SK-N-MC (cell line): ENCODE results near the gene INPP4B.

Experiments
- EZH2 ChIP-seq: fragments of 200-600 bp; sonication (generic); IDR thresholded peaks from one replicate; pipeline ENCODE4 v1.6.1; 2017; ENCODE audit warnings: antibody characterized with exemption
- FOXP2 ChIP-seq: optimal IDR thresholded peaks from 2 replicates; pipeline ENCODE3; 2011; ENCODE audit warnings: mild to moderate bottlenecking, moderate library complexity; ENCODE audit not compliant: insufficient read depth; ENCODE audit errors: extremely low read length, control extremely low read depth
- POLR2AphosphoS5 ChIP-seq: IDR thresholded peaks from 2 replicates; pipeline ENCODE4 v1.6.1; 2012; ENCODE audit warnings: mild to moderate bottlenecking, low read depth, low read length, borderline replicate concordance

- TF ChIP-seq POLR2AphosphoS5: no peak
- TF ChIP-seq EZH2: no peak
- no peak for TF ChIP-seq FOXP2
Measured at GRCh38 chr4:142271832-142272231, 574.3 kb downstream of the INPP4B start.
